CD4-positive, alpha-beta T cell treated with Interferon gamma for 1 hour (primary cell): Measurements from ENCODE around the gene MDC1.
"Not testable (repeated sequence)": the region's sequence is repeated elsewhere in the genome, so short reads cannot be mapped to it uniquely, and the experiment has no call there.

Experiments
- DNase-seq: peaks from one replicate; pipeline ENCODE4 v3.0.0-alpha.2; 2020

Gene MDC1, protein sequence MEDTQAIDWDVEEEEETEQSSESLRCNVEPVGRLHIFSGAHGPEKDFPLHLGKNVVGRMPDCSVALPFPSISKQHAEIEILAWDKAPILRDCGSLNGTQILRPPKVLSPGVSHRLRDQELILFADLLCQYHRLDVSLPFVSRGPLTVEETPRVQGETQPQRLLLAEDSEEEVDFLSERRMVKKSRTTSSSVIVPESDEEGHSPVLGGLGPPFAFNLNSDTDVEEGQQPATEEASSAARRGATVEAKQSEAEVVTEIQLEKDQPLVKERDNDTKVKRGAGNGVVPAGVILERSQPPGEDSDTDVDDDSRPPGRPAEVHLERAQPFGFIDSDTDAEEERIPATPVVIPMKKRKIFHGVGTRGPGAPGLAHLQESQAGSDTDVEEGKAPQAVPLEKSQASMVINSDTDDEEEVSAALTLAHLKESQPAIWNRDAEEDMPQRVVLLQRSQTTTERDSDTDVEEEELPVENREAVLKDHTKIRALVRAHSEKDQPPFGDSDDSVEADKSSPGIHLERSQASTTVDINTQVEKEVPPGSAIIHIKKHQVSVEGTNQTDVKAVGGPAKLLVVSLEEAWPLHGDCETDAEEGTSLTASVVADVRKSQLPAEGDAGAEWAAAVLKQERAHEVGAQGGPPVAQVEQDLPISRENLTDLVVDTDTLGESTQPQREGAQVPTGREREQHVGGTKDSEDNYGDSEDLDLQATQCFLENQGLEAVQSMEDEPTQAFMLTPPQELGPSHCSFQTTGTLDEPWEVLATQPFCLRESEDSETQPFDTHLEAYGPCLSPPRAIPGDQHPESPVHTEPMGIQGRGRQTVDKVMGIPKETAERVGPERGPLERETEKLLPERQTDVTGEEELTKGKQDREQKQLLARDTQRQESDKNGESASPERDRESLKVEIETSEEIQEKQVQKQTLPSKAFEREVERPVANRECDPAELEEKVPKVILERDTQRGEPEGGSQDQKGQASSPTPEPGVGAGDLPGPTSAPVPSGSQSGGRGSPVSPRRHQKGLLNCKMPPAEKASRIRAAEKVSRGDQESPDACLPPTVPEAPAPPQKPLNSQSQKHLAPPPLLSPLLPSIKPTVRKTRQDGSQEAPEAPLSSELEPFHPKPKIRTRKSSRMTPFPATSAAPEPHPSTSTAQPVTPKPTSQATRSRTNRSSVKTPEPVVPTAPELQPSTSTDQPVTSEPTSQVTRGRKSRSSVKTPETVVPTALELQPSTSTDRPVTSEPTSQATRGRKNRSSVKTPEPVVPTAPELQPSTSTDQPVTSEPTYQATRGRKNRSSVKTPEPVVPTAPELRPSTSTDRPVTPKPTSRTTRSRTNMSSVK (N-terminal part only)

GRCh38 chr6:30717129-30717844 is at the start of gene MDC1:
MDC1 (minus strand) TSS chr6:30717281; CDS start chr6:30715175, 2,106 bp downstream.
- peak; percentile 100 for DNase-seq

DNA sequence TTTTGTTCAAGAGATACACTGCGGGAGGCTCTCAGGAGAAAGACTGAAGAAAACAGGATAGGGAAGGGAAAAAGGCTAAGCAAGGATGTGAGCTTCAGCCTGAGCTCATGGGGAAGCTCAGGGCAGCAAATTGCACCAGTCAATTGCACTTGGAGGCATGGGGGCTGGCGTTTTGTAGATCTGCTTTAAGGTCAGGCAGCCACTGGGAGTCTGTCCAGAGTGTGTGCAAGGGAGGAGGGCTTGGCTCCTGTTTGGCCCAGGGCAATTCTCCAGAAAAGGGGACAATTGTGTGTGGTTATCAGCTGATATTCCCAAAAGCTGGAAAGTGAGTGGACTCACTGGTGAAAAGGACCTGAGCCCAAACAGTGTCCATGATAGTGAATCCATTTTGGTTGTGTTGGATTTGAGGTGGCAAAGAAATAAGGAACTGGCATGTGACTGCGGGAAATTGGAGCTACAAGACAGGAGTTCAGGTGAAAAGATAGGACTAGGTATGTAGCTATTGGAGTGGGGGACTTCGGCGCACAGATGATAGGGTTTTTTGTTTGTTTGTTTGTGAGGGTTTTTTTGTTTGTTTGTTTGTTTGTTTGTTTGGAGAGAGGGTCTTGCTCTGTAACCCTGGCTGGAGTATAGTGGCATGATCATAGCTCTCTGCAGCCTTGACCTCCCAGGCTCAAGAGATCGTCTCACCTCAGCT is 49.5 kb upstream of the MDC1 start:
- DNase-seq = no peak

DNA sequence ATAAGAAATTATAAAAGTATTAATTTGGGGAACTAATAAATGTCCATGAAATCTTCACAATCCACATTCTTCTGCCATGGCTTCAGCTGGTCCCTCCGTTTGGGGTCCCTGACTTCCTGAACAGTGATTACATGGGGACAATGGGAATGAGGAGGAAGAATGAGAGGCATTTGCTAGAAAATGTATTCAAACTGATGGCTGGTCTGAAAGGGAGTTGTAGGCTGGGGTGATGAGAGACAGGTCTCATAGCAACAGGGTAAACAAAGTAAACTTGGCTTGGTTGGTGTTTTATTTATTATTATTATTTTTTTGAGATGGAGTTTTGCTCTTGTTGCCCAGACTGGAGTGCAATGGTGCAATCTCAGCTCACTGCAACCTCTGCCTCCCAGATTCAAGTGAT is 48.4 kb upstream of the MDC1 start:
- not testable (repeated sequence) for DNase-seq

DNA sequence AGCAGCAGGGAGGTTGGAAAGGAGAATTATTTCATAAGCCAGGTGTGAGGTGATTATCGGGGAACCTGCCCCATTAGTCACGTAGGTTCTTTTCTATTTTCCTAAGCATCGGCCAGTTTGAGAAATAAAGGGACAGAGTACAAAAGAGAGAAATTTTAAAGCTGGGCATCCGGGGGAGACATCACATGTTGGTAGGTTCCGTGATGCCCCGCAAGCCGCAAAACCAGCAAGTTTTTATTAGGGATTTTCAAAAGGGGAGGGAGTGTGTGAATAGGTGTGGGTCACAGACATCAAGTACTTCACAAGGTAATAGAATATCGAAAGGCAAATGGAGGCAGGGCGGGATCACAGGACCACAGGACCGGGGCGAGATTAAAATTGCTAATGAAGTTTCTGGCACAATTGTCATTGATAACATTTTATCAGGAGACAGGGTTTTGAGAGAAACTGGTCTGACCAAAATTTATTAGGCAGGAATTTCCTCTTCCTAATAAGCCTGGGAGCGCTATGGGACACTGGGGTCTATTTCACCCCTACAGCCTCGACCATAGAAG is 47.5 kb upstream of the MDC1 start:
- DNase-seq = not testable (repeated sequence)

DNA sequence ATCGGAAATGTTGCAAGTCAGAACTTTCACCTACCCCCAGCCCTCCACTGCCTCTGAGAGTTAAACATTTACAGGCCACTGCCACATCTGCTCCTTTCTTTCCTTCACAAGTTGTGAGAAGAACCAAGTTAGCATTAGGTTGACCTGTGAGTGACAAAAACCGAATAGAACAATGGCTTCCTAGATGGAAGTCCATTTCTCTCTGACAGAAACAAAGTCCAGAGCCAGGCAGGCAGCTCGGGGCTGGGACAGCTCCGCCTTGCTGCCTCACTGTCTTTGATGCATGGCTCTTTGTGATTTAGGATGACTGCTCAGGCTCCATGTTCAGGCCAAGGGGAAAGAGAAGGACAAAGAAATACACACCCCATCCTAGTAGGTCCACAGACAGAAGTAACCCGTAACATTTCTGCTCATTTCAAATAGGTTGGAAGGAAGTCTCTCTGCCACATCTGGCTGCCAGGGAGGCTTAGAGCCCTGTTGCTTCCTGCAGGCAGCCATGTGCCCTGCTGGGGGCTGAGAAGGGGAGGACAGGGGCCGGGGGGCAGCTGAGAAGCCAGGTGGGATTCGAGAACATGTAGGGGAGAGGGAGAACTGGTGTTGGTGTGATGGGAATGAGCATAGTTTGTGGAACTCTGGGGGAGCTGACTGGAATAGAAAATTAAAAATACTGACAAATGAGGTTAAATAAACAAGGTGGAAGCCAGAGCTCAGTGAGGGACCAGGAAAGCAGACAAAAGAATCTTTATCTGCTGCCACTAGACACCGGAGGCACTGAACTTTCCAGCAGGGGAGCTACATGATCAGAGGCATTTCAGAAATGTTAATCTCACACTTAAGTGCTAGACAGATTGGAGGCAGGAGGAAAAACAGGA is 46.8 kb upstream of the MDC1 start:
- no peak for DNase-seq

DNA sequence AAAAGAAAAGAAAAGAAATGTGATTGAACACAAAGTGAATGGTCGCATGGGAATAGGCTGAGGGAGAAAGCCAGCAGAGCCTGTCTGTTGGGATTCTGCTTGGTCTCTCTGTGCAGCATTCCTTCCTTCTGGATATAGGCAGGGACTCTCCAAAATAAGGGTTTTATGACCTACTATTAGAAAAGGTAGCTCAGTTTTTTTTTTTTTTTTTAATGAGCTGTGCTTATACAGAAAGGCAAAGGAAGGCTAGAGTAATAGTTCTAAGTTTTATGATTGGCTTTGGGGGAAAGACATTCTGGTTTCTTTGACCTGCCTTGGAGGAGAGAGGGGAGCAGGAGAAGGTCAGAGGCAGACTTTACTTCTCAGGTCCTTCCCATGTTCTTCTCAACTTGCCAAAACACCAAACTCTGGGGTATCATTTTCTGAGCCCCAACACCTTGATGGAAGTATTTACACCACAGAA is 46.1 kb upstream of the MDC1 start:
- no peak for DNase-seq

DNA sequence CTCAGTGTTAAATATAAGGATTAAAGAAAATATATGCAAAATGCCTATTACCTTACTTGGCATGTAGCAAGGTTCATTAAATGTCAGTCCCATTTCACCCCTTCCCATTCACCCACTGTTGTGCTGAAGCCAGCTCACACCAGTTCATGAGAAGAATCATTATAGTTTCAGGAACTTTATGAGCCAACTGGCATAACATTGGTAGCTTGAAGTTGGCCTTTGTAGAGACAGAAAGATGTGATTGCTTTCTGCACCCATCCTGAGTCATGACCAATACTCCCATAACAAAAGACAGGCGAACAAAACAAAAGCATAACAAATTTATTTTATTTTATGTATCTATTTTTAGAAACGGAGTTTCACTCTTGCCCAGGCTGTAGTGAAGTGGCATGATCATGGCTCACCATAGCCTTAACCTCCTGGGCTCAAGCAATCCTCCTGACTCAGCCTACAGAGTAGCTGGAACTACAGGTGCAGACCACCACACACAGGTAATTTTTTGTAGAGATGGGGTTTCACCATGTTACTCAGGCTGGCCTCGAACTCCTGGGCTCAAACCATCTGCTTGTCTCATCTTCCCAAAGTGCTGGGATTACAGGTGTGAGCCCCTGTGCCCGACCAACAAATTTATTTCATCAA is 44.8 kb upstream of the MDC1 start:
- no peak for DNase-seq

DNA sequence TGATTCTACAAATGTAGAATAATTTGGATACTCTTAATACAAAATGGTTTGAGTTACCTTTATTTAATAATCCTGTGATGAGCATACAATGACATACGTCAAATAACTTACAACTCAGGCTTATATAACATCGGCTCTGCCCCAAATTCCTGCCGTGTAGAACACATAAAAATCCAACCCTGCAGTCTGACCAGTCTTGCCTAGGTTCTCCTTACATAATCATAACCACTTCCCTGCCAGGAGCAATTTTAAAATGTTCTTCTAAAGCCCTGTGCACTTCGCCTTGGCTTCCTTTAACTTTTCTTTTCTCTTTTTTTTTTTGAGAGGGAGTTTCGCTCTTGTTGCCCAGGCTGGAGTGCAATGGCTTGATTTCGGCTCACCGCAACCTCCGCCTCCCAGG is 43.5 kb upstream of the MDC1 start:
- DNase-seq = no peak

- no peak for DNase-seq
Measured at GRCh38 chr6:30759575-30760239, 42.6 kb upstream of the MDC1 start.

GRCh38 chr6:30757261-30757904 is 40.3 kb upstream of the MDC1 start:
- no peak for DNase-seq

GRCh38 chr6:30756405-30757003 is 39.4 kb upstream of the MDC1 start:
- not testable (repeated sequence) for DNase-seq

- no peak for DNase-seq
Measured at GRCh38 chr6:30754631-30755030, 37.5 kb upstream of the MDC1 start.

DNA sequence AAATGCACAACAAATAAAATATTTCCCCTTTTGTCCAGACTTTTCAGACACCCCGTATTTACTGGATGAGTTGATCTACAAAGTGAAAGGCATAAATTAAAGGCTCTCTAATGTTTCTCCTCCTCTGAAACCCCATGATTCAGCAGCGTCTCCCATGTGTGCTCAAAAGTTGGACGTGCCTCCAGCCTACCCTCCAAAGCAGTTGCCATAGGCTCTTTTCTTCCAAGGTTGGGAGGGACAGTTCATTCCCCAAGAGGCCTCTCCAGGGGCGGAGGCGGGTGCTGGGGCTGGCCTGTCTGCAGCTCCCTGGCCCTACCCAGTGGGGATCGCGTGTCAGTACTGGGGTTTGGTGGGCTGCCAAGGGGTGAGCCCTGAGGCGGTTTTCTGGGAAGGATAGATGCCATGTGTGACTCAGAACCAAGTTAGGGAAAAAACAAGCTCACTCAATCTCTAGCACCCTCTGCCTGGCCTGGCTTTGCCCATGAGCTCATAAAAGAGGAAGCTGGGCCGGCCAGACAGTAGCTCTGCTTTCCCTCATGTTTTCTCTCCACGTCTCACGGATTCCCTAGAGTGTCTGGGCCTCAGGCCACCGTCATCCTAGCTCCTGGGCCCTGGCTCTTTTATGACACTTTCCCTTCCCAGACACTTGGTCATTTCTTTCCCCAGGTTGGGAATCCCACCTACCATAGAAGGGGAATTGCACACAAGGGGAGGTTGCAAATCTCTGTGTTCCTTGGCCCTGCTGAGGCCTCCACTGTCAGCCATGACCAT is 35.3 kb upstream of the MDC1 start:
- peak; percentile 42 for DNase-seq

DNA sequence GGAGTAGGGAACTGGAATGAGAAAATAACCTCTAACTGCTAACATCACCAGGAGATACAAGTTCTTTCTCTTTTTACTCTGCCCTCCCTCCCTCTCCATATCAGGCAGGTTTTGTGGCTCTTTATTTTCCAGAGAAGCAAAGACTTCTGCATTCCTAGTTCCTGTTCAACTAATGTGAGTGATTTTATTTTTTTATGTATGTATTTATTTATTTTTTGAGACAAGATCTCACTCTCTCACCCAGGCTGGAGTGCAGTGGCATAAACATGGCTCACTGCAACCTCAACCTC is 33.2 kb upstream of the MDC1 start:
- no peak for DNase-seq

- no peak for DNase-seq
Measured at GRCh38 chr6:30749554-30750378, 32.7 kb upstream of the MDC1 start.

DNA sequence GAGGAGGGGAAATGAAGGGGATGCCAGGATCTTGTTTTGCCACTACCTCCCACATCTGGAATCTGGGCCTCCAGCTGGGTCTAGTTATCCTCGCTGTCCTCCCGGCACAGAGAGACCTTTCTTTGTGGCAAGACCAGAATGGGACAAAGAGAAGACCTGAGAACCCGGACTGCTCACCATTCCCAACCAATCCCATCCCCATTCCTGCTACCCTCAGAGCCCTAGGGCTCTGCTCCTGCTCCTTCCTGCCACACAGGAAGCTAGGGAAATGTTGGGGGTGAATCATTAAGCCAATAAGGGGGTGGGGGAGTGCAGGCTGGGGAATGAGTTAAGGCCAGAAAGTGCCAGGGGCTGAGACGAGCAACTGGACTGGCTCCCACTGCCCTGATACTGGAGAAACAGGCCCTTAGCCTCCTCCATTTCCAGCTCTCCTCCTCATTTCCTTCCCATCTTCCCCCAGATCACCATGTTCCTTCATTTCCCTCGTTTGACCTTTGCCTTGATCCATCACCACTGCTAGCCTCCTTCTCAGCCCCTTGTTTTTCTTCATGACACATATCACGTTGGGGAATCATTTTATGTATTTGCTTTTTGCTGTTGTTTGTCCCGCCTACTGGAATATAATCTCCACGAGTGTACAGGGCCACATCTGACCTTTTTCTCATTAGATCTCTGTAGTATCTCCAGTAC is 31.9 kb upstream of the MDC1 start:
- no peak for DNase-seq
